Keratinocyte (primary cell): ENCODE data around the gene ERRFI1. TPM values are rescaled to one million over a fixed set of nuclear protein-coding genes. Genes with fewer than 3 reads are reported as not detected.
A peak's percentile ranks its signal among the peaks of the same experiment; 100 is the strongest.

ENCODE experiments used
- DNase-seq: peaks from one replicate; pipeline ENCODE4 v3.0.0-alpha.2; 2011; ENCODE audit warnings: low read depth, missing footprints, low spot score
- FAIRE-seq: peaks from 2 replicates; lab custom pipeline; 2011; peaks lifted over from hg19 to GRCh38; lab: Jason Lieb, UNC
- H2AFZ ChIP-seq: 2 replicates; pipeline ENCODE4 v1.6.0; 2012; ENCODE audit warnings: low read length, control low read depth, inconsistent platforms; ENCODE audit not compliant: control insufficient read depth
- H3K27ac ChIP-seq: 2 replicates; pipeline ENCODE4 v1.5.1; 2011; ENCODE audit warnings: low read length; ENCODE audit not compliant: control insufficient read depth, insufficient read depth
- H3K27me3 ChIP-seq: 3 replicates; pipeline ENCODE4 v1.6.0; 2011; ENCODE audit warnings: low read length; ENCODE audit not compliant: control insufficient read depth, insufficient read depth; ENCODE audit errors: extremely low read depth
- H3K36me3 ChIP-seq, 2 experiments: 2 replicates in 1 of 2; 3 replicates in 1 of 2; pipeline ENCODE4 v1.5.1; 2011; ENCODE audit warnings: low read length in 2 of 2, mild to moderate bottlenecking in 1 of 2; ENCODE audit not compliant: control insufficient read depth in 2 of 2, insufficient read depth in 2 of 2; ENCODE audit errors: extremely low read depth in 1 of 2
- H3K4me1 ChIP-seq: 3 replicates; pipeline ENCODE4 v1.5.1; 2011; ENCODE audit warnings: low read length; ENCODE audit not compliant: control insufficient read depth, insufficient read depth; ENCODE audit errors: extremely low read depth
- H3K4me2 ChIP-seq: 3 replicates; pipeline ENCODE4 v1.6.0; 2011; ENCODE audit warnings: low read depth, low read length; ENCODE audit not compliant: control insufficient read depth, insufficient read depth; ENCODE audit errors: extremely low read depth
- H3K4me3 ChIP-seq, 3 experiments: fragments of 200-600 bp in 1 of 3; sonication (generic) in 1 of 3; 2 replicates in 2 of 3; 3 replicates in 1 of 3; pipeline ENCODE4 v1.5.1; 2011 to 2016; ENCODE audit warnings: low read length in 3 of 3, mild to moderate bottlenecking in 3 of 3, control low read depth in 2 of 3, inconsistent platforms in 1 of 3, low read depth in 1 of 3, mixed read lengths in 1 of 3, mixed run types in 1 of 3, moderate library complexity in 1 of 3; ENCODE audit not compliant: control insufficient read depth in 2 of 3, insufficient read depth in 2 of 3; ENCODE audit errors: extremely low read depth in 1 of 3
- H3K79me2 ChIP-seq: 2 replicates; pipeline ENCODE4 v1.6.0; 2012; ENCODE audit warnings: low read length; ENCODE audit not compliant: control insufficient read depth, insufficient read depth
- H3K9ac ChIP-seq: 3 replicates; pipeline ENCODE4 v1.6.0; 2011; ENCODE audit warnings: low read length; ENCODE audit not compliant: control insufficient read depth, insufficient read depth; ENCODE audit errors: extremely low read depth
- H3K9me1 ChIP-seq: 3 replicates; pipeline ENCODE4 v1.6.0; 2011; ENCODE audit warnings: low read length; ENCODE audit not compliant: control insufficient read depth, insufficient read depth; ENCODE audit errors: extremely low read depth
- H3K9me3 ChIP-seq: 2 replicates; pipeline ENCODE4 v1.5.1; 2012; ENCODE audit warnings: low read depth, low read length; ENCODE audit not compliant: control insufficient read depth
- H4K20me1 ChIP-seq: 3 replicates; pipeline ENCODE4 v1.6.0; 2011; ENCODE audit warnings: low read length; ENCODE audit not compliant: control insufficient read depth, insufficient read depth; ENCODE audit errors: extremely low read depth
- EZH2 ChIP-seq: IDR thresholded peaks from one replicate; pipeline ENCODE4 v1.6.1; 2012; ENCODE audit warnings: inconsistent platforms, mild to moderate bottlenecking, low read length, moderate library complexity
- dilution Hi-C: fragments of 300-500 bp; cut with MboI; formaldehyde crosslinking; loops from one replicate; pipeline ENCODE4 v1.7.0; 2020; ENCODE audit warnings: low sequenced_read_pairs; ENCODE audit not compliant: extremely low pct_ligation_motif_present
- polyA plus RNA-seq, 5 experiments: library from polyadenylated mRNA; depleted of rRNA in 3 of 5; stranded (reverse) in 3 of 5; stranded (forward) in 1 of 5; unstranded in 1 of 5; fragments of >200 nt; gene quantifications; 1 replicate in 1 of 5; 2 replicates in 3 of 5; 3 replicates in 1 of 5; pipeline versions ENCODE4 v1.2.1 to v1.2.3, GENCODE V29; 2011 to 2012; ENCODE audit warnings: missing spikeins in 2 of 5, low read depth in 1 of 5, low replicate concordance in 1 of 5
- TF ChIP-seq, protein P1 (sequence below), 3 experiments: IDR thresholded peaks in 1 of 3; conservative IDR thresholded peaks in 1 of 3; optimal IDR thresholded peaks in 1 of 3; 2 replicates in 2 of 3; 3 replicates in 1 of 3; pipeline versions ENCODE3 to v1.5.1; 2011; ENCODE audit warnings: low read length in 3 of 3, mild to moderate bottlenecking in 3 of 3, moderate library complexity in 2 of 3, control low read depth in 1 of 3, inconsistent platforms in 1 of 3; ENCODE audit not compliant: insufficient read depth in 2 of 3; ENCODE audit errors: extremely low read depth in 1 of 3

Gene ERRFI1
- polyA plus RNA-seq, 1 donor (not counting 4 experiments of a cell fraction or from before 2014, with no cell fraction given): 130 TPM

DNA sequence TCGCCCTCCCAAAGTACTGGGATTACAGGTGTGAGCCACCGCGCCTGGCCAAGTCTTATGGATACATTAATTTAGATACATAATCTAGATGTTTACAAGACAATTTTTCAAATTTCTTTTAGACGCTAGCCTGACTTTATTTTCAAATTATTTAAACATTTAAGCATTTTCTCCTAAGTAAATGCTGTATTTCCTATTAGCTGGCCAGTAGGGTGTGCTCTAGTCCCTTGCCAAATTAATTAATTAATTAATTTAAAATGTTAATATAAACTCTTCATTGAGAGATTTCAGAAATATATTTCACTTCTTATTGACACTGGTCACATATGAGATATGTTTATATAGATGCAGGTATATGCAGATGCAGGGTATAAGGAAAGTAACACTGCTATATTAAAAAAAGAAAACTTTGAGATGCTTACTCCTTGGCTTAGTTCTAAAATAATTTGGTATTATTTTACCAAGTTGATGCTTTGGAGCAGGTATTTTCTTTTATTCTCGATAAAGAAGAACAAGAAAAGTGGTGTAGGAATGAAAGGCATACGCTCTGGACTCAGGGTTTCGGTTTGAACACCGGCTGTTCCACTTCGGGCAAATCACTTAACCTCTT, 5.2 kb upstream of the ERRFI1 start:
- dilution Hi-C loops: no loop called here
- H2AFZ ChIP-seq: no peak overlapping the region
- H4K20me1 ChIP-seq: no peaks in the 10 kb centered on the region
- H3K9me1 ChIP-seq: no peaks in the 10 kb centered on the region
- TF ChIP-seq, protein P1, sequence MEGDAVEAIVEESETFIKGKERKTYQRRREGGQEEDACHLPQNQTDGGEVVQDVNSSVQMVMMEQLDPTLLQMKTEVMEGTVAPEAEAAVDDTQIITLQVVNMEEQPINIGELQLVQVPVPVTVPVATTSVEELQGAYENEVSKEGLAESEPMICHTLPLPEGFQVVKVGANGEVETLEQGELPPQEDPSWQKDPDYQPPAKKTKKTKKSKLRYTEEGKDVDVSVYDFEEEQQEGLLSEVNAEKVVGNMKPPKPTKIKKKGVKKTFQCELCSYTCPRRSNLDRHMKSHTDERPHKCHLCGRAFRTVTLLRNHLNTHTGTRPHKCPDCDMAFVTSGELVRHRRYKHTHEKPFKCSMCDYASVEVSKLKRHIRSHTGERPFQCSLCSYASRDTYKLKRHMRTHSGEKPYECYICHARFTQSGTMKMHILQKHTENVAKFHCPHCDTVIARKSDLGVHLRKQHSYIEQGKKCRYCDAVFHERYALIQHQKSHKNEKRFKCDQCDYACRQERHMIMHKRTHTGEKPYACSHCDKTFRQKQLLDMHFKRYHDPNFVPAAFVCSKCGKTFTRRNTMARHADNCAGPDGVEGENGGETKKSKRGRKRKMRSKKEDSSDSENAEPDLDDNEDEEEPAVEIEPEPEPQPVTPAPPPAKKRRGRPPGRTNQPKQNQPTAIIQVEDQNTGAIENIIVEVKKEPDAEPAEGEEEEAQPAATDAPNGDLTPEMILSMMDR (optimal IDR thresholded peaks at IDR 0.05 in 1 of 3, IDR thresholded peaks at IDR 0.05 in 1 of 3, conservative IDR thresholded peaks at IDR 0.05 in 1 of 3; ENCODE audit: extremely low read depth in 1 of 3, insufficient read depth in 2 of 3, low read length in 3 of 3): peak in 1 of 3 experiments; percentile 35
- no peak for TF ChIP-seq EZH2
- FAIRE-seq (no peak), DNase-seq (no peak)
- no peak overlapping the region for H3K9ac ChIP-seq
- no peaks in the 10 kb centered on the region for H3K9me3 ChIP-seq
- no peak overlapping the region for H3K27ac ChIP-seq
- no peaks in the 10 kb centered on the region for H3K36me3 ChIP-seq
- H3K4me3 ChIP-seq: no peak overlapping the region
- no peaks in the 10 kb centered on the region for H3K27me3 ChIP-seq
- peaks cover 8% of the 10 kb centered on the region for H3K79me2 ChIP-seq
- no peak overlapping the region for H3K4me2 ChIP-seq
- peaks cover 34% of the 10 kb centered on the region for H3K4me1 ChIP-seq

DNA sequence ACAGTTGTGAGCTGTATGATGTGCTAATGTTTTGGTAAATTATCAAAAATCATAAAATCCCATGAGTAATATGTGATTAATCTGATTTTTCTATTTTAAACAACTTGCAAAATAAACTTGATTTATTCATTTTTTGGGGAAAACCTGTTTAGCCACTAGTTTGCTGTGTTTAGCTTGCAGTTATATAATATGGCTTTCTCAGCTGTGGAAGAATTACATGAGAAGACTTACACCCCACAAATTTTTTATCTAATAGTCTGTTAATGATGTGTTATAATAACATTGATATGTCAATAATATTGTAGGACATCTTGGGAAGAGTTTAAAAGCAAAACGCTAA, 2.4 kb upstream of the ERRFI1 start:
- no peaks in the 10 kb centered on the region for H3K9me3 ChIP-seq
- DNase-seq (no peak), FAIRE-seq (no peak)
- peaks cover 0 to 12% of the 10 kb centered on the region in 2 experiments for H3K36me3 ChIP-seq
- H3K27me3 ChIP-seq: no peaks in the 10 kb centered on the region
- H3K9ac ChIP-seq: no peak overlapping the region
- H2AFZ ChIP-seq: no peak overlapping the region
- H3K4me1 ChIP-seq: peaks cover 37% of the 10 kb centered on the region
- peaks cover 34% of the 10 kb centered on the region for H3K79me2 ChIP-seq
- no peak for TF ChIP-seq EZH2
- TF ChIP-seq, protein P1 (optimal IDR thresholded peaks at IDR 0.05 in 1 of 3, IDR thresholded peaks at IDR 0.05 in 1 of 3, conservative IDR thresholded peaks at IDR 0.05 in 1 of 3; ENCODE audit: extremely low read depth in 1 of 3, insufficient read depth in 2 of 3, low read length in 3 of 3): no peak
- peak overlapping the region; percentile 72 for H3K4me2 ChIP-seq
- dilution Hi-C loops: no loop called here
- peaks cover 7% of the 10 kb centered on the region for H4K20me1 ChIP-seq
- no peak overlapping the region for H3K4me3 ChIP-seq
- peak overlapping the region; percentile 60 for H3K27ac ChIP-seq
- no peaks in the 10 kb centered on the region for H3K9me1 ChIP-seq
